ENCODE results near the gene CCNL1. TPM values are rescaled to one million over a fixed set of nuclear protein-coding genes. Genes with fewer than 3 reads are reported as not detected.

CCNL1 gene
- total RNA-seq, 2 donors from 2014 or later: 97.4 to 128 TPM

DNA sequence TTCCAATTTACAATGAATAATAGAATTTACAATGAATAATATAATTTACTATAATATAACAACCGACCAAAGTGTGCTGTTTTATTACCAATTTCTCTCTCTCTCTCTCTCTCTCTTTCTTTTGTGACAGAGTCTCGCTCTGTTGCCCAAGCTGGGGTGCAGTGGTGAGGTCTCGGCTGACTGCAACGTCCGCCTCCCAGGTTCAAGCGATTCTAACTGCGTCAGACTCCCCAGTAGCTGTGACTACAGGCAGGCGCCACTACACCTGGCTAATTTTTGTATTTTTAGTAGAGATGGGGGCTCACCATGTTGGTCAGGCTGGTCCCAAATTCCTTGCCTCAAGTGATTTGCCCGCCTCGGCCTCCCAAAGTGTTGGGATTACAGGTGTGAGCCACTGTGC is 17.0 kb upstream of the CCNL1 start:
- Mint-ChIP-seq H3K4me1 (peaks cover 6% of the 10 kb centered on the region), H3K4me3 (no peak overlapping the region), H3K9me3 (peaks cover 46% of the 10 kb centered on the region), H3K27me3 (ENCODE audit: insufficient read depth) (no peaks in the 10 kb centered on the region), H3K27ac (no peak overlapping the region), H3K36me3 (ENCODE audit: low read depth) (peaks cover 27% of the 10 kb centered on the region)
- TF ChIP-seq, protein P1, sequence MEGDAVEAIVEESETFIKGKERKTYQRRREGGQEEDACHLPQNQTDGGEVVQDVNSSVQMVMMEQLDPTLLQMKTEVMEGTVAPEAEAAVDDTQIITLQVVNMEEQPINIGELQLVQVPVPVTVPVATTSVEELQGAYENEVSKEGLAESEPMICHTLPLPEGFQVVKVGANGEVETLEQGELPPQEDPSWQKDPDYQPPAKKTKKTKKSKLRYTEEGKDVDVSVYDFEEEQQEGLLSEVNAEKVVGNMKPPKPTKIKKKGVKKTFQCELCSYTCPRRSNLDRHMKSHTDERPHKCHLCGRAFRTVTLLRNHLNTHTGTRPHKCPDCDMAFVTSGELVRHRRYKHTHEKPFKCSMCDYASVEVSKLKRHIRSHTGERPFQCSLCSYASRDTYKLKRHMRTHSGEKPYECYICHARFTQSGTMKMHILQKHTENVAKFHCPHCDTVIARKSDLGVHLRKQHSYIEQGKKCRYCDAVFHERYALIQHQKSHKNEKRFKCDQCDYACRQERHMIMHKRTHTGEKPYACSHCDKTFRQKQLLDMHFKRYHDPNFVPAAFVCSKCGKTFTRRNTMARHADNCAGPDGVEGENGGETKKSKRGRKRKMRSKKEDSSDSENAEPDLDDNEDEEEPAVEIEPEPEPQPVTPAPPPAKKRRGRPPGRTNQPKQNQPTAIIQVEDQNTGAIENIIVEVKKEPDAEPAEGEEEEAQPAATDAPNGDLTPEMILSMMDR (conservative IDR thresholded peaks at IDR 0.05): no peak
- Histone ChIP-seq H3K4me3 (ENCODE audit: low read length) (peak overlapping the region; percentile 73), H3K9ac (ENCODE audit: extremely low read depth, low read length, poor library complexity, severe bottlenecking) (no peak overlapping the region), H3K9me3 (ENCODE audit: control insufficient read depth, low read length) (peaks cover 40% of the 10 kb centered on the region), H3K4me1 (ENCODE audit: control insufficient read depth, insufficient read depth, low read length) (no peaks in the 10 kb centered on the region), H3K27me3 (ENCODE audit: control insufficient read depth, insufficient read depth, low read length, poor library complexity, severe bottlenecking) (no peaks in the 10 kb centered on the region), H3K27ac (ENCODE audit: low read depth, low read length) (no peak overlapping the region), H3K36me3 (ENCODE audit: control insufficient read depth, insufficient read depth, low read length) (peaks cover 4% of the 10 kb centered on the region)
- no peak for DNase-seq
- 95% methylated on average over 7 to 10 of the region's 10 CpGs for WGBS, 2 experiments (ENCODE audit: insufficient coverage in 1 of 2, insufficient read length in 1 of 2)

DNA sequence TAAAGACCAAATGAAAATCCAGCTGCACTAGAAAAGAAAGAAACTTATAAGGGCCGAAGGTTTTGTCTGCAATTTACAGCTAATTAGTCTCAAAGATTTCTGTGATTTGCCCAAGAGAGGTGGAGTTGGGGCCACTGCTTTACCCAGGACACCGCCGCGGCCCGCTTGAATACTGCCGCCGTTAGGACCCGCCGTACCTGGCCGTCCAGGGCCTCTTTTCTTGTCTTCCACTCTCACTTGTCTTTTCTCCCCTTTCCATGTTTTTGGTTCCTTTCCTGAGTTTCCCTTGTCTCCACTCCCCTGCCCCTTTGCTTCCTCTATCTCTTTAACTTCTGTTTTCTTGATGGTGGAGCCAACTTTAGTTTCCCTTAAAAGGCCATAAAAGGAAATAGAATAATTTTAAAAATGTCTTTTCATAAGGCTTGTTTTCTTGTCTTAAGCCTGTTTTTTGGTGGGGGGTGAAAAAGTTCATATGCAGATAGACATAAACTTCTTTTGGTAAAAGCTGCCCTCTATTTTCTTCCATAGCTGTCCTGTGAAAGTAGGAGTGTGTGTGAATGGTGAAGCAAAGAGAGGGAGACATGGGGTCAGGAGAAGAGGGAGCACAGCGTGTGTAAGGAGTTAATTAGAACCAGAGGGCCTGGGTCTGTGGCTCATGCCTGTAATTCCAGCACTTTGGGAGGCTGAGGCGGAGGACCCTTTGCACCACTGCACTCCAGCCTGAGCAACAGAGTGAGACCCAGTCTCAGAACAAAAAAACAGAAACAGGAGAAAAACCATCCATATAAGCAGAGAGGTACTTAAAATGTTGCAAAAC is 16.0 kb upstream of the CCNL1 start:
- Histone ChIP-seq H3K4me1 (ENCODE audit: control insufficient read depth, insufficient read depth, low read length) (no peaks in the 10 kb centered on the region), H3K27me3 (ENCODE audit: control insufficient read depth, insufficient read depth, low read length, poor library complexity, severe bottlenecking) (no peaks in the 10 kb centered on the region), H3K27ac (ENCODE audit: low read depth, low read length) (peak overlapping the region; percentile 79), H3K9me3 (ENCODE audit: control insufficient read depth, low read length) (peaks cover 40% of the 10 kb centered on the region), H3K9ac (ENCODE audit: extremely low read depth, low read length, poor library complexity, severe bottlenecking) (peak overlapping the region; percentile 56), H3K4me3 (ENCODE audit: low read length) (peak overlapping the region; percentile 88), H3K36me3 (ENCODE audit: control insufficient read depth, insufficient read depth, low read length) (peaks cover 4% of the 10 kb centered on the region)
- TF ChIP-seq, protein P1 (conservative IDR thresholded peaks at IDR 0.05): no peak
- H3K4me3 Mint-ChIP-seq: peak overlapping the region; percentile 79
- peaks cover 27% of the 10 kb centered on the region for H3K36me3 Mint-ChIP-seq (ENCODE audit: low read depth)
- H3K27ac Mint-ChIP-seq: peak overlapping the region; percentile 96
- peak; percentile 65 for DNase-seq
- 3 to 31% methylated on average over 6 to 12 of the region's 12 CpGs for WGBS, 2 experiments (ENCODE audit: insufficient coverage in 1 of 2, insufficient read length in 1 of 2)
- H3K9me3 Mint-ChIP-seq: peaks cover 39% of the 10 kb centered on the region
- peaks cover 4% of the 10 kb centered on the region for H3K27me3 Mint-ChIP-seq (ENCODE audit: insufficient read depth)
- peaks cover 6% of the 10 kb centered on the region for H3K4me1 Mint-ChIP-seq

DNA sequence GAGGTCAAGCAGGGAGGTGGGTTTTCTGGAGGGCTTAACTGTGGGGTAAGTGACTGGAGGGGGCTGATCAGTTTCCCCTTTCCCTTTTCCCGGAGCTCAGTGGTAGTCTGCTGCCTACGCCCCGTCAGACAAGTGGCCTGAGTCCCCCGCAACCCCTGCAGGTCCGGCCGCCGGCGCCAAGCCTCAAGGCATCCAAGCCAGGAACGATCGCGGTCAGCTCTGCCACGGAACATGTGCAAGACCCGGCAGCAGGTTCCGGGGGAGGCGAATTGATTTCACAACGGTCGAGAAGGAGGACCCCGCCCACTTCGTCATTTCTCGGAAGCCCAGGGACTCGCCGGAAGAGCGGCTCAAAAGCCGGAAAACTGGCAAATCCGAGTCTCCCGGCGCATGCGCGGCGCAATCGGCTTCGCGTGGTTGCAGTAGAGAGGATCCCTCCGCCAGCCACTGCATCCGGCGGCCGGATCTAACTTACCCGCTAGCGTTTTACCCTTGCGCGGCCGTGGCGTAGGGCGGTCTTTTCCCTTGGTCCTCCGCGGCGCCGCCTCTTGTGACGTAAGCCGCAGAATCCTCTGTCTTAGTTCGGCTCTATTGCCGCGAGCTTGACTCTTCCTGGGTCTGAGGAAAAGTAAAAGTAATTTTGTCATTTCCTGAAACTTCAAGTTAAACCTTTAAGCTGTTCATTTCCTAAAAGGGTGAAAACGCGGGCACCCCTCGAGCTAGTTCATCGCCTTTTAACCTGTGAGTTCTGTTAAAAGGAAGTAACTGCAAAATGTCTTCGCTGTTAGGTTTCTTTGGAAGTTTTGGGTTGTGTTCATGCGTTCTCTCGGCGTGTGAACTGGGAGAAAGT is 14.9 kb upstream of the CCNL1 start:
- TF ChIP-seq, protein P1 (conservative IDR thresholded peaks at IDR 0.05): no peak
- peaks cover 4% of the 10 kb centered on the region for H3K27me3 Mint-ChIP-seq (ENCODE audit: insufficient read depth)
- Histone ChIP-seq H3K4me1 (ENCODE audit: control insufficient read depth, insufficient read depth, low read length) (no peaks in the 10 kb centered on the region), H3K36me3 (ENCODE audit: control insufficient read depth, insufficient read depth, low read length) (peaks cover 4% of the 10 kb centered on the region), H3K27ac (ENCODE audit: low read depth, low read length) (peak overlapping the region; percentile 85), H3K9me3 (ENCODE audit: control insufficient read depth, low read length) (peaks cover 32% of the 10 kb centered on the region), H3K27me3 (ENCODE audit: control insufficient read depth, insufficient read depth, low read length, poor library complexity, severe bottlenecking) (no peaks in the 10 kb centered on the region), H3K9ac (ENCODE audit: extremely low read depth, low read length, poor library complexity, severe bottlenecking) (peak overlapping the region; percentile 73), H3K4me3 (ENCODE audit: low read length) (peak overlapping the region; percentile 88)
- H3K9me3 Mint-ChIP-seq: peaks cover 30% of the 10 kb centered on the region
- peak; percentile 99 for DNase-seq
- peak overlapping the region; percentile 98 for H3K27ac Mint-ChIP-seq
- H3K4me3 Mint-ChIP-seq: peak overlapping the region; percentile 79
- peaks cover 20% of the 10 kb centered on the region for H3K36me3 Mint-ChIP-seq (ENCODE audit: low read depth)
- 0 to 2% methylated on average over 31 to 61 of the region's 61 CpGs for WGBS, 2 experiments (ENCODE audit: insufficient coverage in 1 of 2, insufficient read length in 1 of 2)
- peaks cover 6% of the 10 kb centered on the region for H3K4me1 Mint-ChIP-seq

Data from endodermal cell (in vitro differentiated cells).